Fibroblast of pulmonary artery (primary cell): Measurements from ENCODE around the gene GALNT11.
"Not testable (repeated sequence)": the region's sequence is repeated elsewhere in the genome, so short reads cannot be mapped to it uniquely, and the experiment has no call there.

Experiments
- DNase-seq: peaks from one replicate; pipeline ENCODE4 v3.0.0-alpha.2; 2010; ENCODE audit warnings: low read depth
- H3K4me3 ChIP-seq: replicated peaks from 2 replicates; pipeline ENCODE4 v1.5.1; 2011; ENCODE audit warnings: low read depth, mild to moderate bottlenecking, control low read depth, low read length, moderate library complexity
- CTCF ChIP-seq: IDR thresholded peaks from 2 replicates; pipeline ENCODE4 v1.5.1; 2011; ENCODE audit warnings: mild to moderate bottlenecking, control low read depth, low read length, inconsistent platforms; ENCODE audit errors: missing control alignments

Gene GALNT11

GRCh38 chr7:152051968-152052367 is 26.5 kb downstream of the GALNT11 start:
- TF ChIP-seq CTCF = no peak
- no peak for DNase-seq
- no peak overlapping the region for H3K4me3 ChIP-seq

DNA sequence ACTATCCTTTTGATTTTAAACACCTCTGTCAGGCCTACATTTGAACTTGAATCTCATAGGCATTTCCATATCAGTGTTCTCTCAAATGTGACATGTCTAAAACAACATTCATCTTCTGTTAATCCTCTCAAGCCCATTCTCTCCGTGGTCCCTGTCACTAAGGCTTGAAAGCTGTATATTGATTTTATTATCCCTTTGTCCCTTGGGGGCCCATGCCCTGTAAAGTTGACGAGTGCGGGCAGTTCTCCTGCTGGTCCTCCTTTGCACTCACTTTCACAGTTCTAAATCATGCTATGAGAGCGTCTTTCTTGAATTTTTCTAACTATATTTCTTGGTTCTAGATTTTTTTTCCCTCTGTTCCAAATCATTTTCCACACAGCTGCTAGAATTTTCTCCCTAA is 27.3 kb downstream of the GALNT11 start:
- no peak overlapping the region for H3K4me3 ChIP-seq
- no peak for DNase-seq
- TF ChIP-seq CTCF = no peak

DNA sequence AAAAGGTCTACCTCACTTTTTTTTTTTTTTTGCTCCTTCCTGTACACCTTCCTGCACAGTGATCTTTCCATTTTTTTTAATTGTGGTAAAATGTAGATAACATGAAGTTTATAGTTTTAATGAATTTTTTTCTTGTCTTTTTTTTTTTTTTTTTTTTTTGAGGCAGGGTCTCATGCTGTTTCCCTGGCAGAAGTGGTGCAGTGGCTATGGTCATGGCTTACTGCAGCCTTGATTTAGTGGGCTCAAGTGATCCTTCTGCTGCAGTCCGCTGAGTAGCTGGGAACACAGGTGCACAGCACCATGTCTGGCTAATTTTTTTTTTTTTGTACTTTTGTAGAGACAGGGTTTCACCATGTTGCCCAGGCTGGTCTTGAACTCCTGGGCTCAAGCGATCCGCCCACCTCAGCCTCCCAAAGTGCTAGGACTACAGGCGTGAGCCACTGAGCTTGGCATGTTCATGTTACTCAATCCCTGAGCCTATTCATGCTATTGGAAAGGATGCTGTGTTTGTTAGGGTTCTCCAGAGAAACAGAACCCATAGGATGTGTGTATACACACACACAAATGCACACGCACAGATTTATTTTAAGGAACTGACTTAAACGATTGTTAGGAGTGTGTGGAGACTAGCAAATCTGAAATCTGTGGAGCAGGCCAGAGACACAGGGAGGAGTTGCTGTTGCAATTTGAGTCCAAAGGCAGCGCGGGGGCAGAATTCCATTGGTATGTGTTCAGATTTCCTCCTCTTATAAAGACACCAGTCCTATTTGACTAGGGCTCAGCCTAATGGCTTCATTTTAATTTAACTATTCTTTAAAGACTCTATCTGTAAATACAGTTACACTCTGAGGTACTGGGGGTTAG is 29.1 kb downstream of the GALNT11 start:
- peak; percentile 14 for TF ChIP-seq CTCF
- DNase-seq = peak; percentile 85
- H3K4me3 ChIP-seq = no peak overlapping the region

DNA sequence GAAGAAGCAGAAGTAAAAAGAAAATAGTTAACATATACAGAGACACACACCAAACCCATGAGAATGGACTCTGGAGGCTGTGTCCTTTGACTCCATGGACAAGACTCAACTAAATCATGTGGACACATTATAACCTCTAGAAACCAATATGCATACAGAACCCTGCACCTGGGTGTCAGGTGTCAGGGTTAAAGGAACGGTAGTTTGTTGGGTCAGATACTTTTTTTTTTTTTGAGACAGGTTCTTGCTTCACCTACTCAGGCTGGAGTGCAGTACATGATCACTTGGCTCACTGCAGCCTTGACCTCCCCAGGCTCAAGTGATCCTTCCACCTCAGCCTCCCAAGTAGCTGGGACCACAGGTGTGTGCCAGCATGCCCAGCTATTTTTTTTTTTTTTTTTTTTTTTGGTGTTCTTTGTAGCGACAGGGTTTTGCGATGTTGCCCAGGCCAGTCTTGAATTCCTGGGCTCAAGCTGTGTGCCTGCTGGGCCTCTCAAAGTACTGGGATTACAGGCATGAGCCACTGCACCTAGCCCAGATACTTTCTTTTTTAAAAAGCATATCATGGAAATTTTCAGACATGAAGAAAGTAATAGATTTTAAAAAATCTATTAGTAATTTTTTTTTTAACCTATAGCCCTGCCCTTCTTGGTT is 31.3 kb downstream of the GALNT11 start:
- DNase-seq = no peak
- no peak overlapping the region for H3K4me3 ChIP-seq
- no peak for TF ChIP-seq CTCF

- DNase-seq = no peak
- no peak overlapping the region for H3K4me3 ChIP-seq
- TF ChIP-seq CTCF = no peak
These were observed 33.8 kb downstream of the GALNT11 start for GRCh38 chr7:152059311-152059710.

- DNase-seq, H3K4me3 ChIP-seq: not testable (repeated sequence)
These were observed 35.6 kb downstream of the GALNT11 start for GRCh38 chr7:152061086-152061485.

GRCh38 chr7:152063192-152063591 is 37.7 kb downstream of the GALNT11 start:
- not testable (repeated sequence) for DNase-seq, H3K4me3 ChIP-seq

GRCh38 chr7:152063821-152064220 is 38.3 kb downstream of the GALNT11 start:
- H3K4me3 ChIP-seq, DNase-seq: not testable (repeated sequence)

GRCh38 chr7:152065800-152066344 is 40.4 kb downstream of the GALNT11 start:
- not testable (repeated sequence) for H3K4me3 ChIP-seq, DNase-seq
